Keratinocyte (primary cell): Measurements from ENCODE around the gene CDKN2D. TPM values are rescaled to one million over a fixed set of nuclear protein-coding genes. Genes with fewer than 3 reads are reported as not detected.

ENCODE experiments used
- DNase-seq: peaks from one replicate; pipeline ENCODE4 v3.0.0-alpha.2; 2011; ENCODE audit warnings: low read depth, missing footprints, low spot score
- FAIRE-seq: peaks from 2 replicates; lab custom pipeline; 2011; peaks lifted over from hg19 to GRCh38; lab: Jason Lieb, UNC
- H2AFZ ChIP-seq: 2 replicates; pipeline ENCODE4 v1.6.0; 2012; ENCODE audit warnings: low read length, control low read depth, inconsistent platforms; ENCODE audit not compliant: control insufficient read depth
- H3K27ac ChIP-seq: 2 replicates; pipeline ENCODE4 v1.5.1; 2011; ENCODE audit warnings: low read length; ENCODE audit not compliant: control insufficient read depth, insufficient read depth
- H3K27me3 ChIP-seq: 3 replicates; pipeline ENCODE4 v1.6.0; 2011; ENCODE audit warnings: low read length; ENCODE audit not compliant: control insufficient read depth, insufficient read depth; ENCODE audit errors: extremely low read depth
- H3K36me3 ChIP-seq, 2 experiments: 2 replicates in 1 of 2; 3 replicates in 1 of 2; pipeline ENCODE4 v1.5.1; 2011; ENCODE audit warnings: low read length in 2 of 2, mild to moderate bottlenecking in 1 of 2; ENCODE audit not compliant: control insufficient read depth in 2 of 2, insufficient read depth in 2 of 2; ENCODE audit errors: extremely low read depth in 1 of 2
- H3K4me1 ChIP-seq: 3 replicates; pipeline ENCODE4 v1.5.1; 2011; ENCODE audit warnings: low read length; ENCODE audit not compliant: control insufficient read depth, insufficient read depth; ENCODE audit errors: extremely low read depth
- H3K4me2 ChIP-seq: 3 replicates; pipeline ENCODE4 v1.6.0; 2011; ENCODE audit warnings: low read depth, low read length; ENCODE audit not compliant: control insufficient read depth, insufficient read depth; ENCODE audit errors: extremely low read depth
- H3K4me3 ChIP-seq, 3 experiments: fragments of 200-600 bp in 1 of 3; sonication (generic) in 1 of 3; 2 replicates in 2 of 3; 3 replicates in 1 of 3; pipeline ENCODE4 v1.5.1; 2011 to 2016; ENCODE audit warnings: low read length in 3 of 3, mild to moderate bottlenecking in 3 of 3, control low read depth in 2 of 3, inconsistent platforms in 1 of 3, low read depth in 1 of 3, mixed read lengths in 1 of 3, mixed run types in 1 of 3, moderate library complexity in 1 of 3; ENCODE audit not compliant: control insufficient read depth in 2 of 3, insufficient read depth in 2 of 3; ENCODE audit errors: extremely low read depth in 1 of 3
- H3K79me2 ChIP-seq: 2 replicates; pipeline ENCODE4 v1.6.0; 2012; ENCODE audit warnings: low read length; ENCODE audit not compliant: control insufficient read depth, insufficient read depth
- H3K9ac ChIP-seq: 3 replicates; pipeline ENCODE4 v1.6.0; 2011; ENCODE audit warnings: low read length; ENCODE audit not compliant: control insufficient read depth, insufficient read depth; ENCODE audit errors: extremely low read depth
- H3K9me1 ChIP-seq: 3 replicates; pipeline ENCODE4 v1.6.0; 2011; ENCODE audit warnings: low read length; ENCODE audit not compliant: control insufficient read depth, insufficient read depth; ENCODE audit errors: extremely low read depth
- H3K9me3 ChIP-seq: 2 replicates; pipeline ENCODE4 v1.5.1; 2012; ENCODE audit warnings: low read depth, low read length; ENCODE audit not compliant: control insufficient read depth
- H4K20me1 ChIP-seq: 3 replicates; pipeline ENCODE4 v1.6.0; 2011; ENCODE audit warnings: low read length; ENCODE audit not compliant: control insufficient read depth, insufficient read depth; ENCODE audit errors: extremely low read depth
- CTCF ChIP-seq, 3 experiments: IDR thresholded peaks in 1 of 3; conservative IDR thresholded peaks in 1 of 3; optimal IDR thresholded peaks in 1 of 3; 2 replicates in 2 of 3; 3 replicates in 1 of 3; pipeline versions ENCODE3 to v1.5.1; 2011; ENCODE audit warnings: low read length in 3 of 3, mild to moderate bottlenecking in 3 of 3, moderate library complexity in 2 of 3, control low read depth in 1 of 3, inconsistent platforms in 1 of 3; ENCODE audit not compliant: insufficient read depth in 2 of 3; ENCODE audit errors: extremely low read depth in 1 of 3
- EZH2 ChIP-seq: IDR thresholded peaks from one replicate; pipeline ENCODE4 v1.6.1; 2012; ENCODE audit warnings: inconsistent platforms, mild to moderate bottlenecking, low read length, moderate library complexity
- dilution Hi-C: fragments of 300-500 bp; cut with MboI; formaldehyde crosslinking; loops from one replicate; pipeline ENCODE4 v1.7.0; 2020; ENCODE audit warnings: low sequenced_read_pairs; ENCODE audit not compliant: extremely low pct_ligation_motif_present
- polyA plus RNA-seq, 5 experiments: library from polyadenylated mRNA; depleted of rRNA in 3 of 5; stranded (reverse) in 3 of 5; stranded (forward) in 1 of 5; unstranded in 1 of 5; fragments of >200 nt; gene quantifications; 1 replicate in 1 of 5; 2 replicates in 3 of 5; 3 replicates in 1 of 5; pipeline versions ENCODE4 v1.2.1 to v1.2.3, GENCODE V29; 2011 to 2012; ENCODE audit warnings: missing spikeins in 2 of 5, low read depth in 1 of 5, low replicate concordance in 1 of 5

The CDKN2D gene
- polyA plus RNA-seq, 1 donor (not counting 4 experiments of a cell fraction or from before 2014, with no cell fraction given) = 3.9 TPM

DNA sequence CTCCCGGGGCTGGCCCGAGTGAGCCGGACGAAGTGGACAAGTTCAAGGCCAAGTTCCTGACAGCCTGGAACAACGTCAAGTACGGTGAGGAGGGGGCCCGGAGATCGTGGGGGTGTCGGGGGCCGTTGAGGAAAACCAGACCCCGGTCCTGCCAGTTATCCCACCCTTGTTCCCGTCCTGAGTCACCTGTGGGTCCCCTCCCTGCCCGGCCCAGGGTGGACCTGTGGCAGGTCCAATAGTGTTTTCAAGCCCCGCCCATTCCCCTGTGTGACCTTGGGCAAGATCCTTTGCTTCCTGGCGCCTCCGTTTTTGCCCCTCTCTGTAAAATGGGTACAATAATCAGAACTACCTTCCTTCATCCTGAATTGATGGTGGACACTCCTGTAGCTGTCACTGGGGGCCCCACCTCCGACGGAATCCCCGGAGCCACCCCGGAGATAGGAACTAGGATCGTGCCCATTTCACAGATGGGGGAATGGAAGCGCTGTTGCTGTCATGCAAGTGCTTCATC is 24.5 kb downstream of the CDKN2D start:
- Histone ChIP-seq H3K4me2 (peak overlapping the region; percentile 61), H3K4me1 (peaks cover 9% of the 10 kb centered on the region), H3K79me2 (peaks cover 10% of the 10 kb centered on the region), H3K9me1 (no peaks in the 10 kb centered on the region), H3K27ac (peak overlapping the region; percentile 43), H3K9ac (peak overlapping the region; percentile 82), H3K4me3 (peak overlapping the region; percentile 61 to 86 (median 68)), H2AFZ (peak overlapping the region; percentile 52), H4K20me1 (no peaks in the 10 kb centered on the region), H3K36me3 (peaks cover 9 to 10% of the 10 kb centered on the region in 2 experiments), H3K27me3 (no peaks in the 10 kb centered on the region), H3K9me3 (no peaks in the 10 kb centered on the region)
- no peak for TF ChIP-seq CTCF (optimal IDR thresholded peaks at IDR 0.05 in 1 of 3, IDR thresholded peaks at IDR 0.05 in 1 of 3, conservative IDR thresholded peaks at IDR 0.05 in 1 of 3; ENCODE audit: extremely low read depth in 1 of 3, insufficient read depth in 2 of 3, low read length in 3 of 3)
- no peak for TF ChIP-seq EZH2
- FAIRE-seq = no peak
- no peak for DNase-seq
- dilution Hi-C loops = no loop called here

GRCh38 chr19:10543420-10544241 is 25.1 kb downstream of the CDKN2D start, which contains the start of gene ATG4D:
Gene ATG4D, plus strand, starts transcription at chr19:10543904. Its CDS starts 187 bp downstream, at chr19:10544091.
- FAIRE-seq (no peak), DNase-seq (no peak)
- no peaks in the 10 kb centered on the region for H3K9me3 ChIP-seq
- H2AFZ ChIP-seq = peak within 1 kb of the TSS; percentile 83
- no peaks in the 10 kb centered on the region for H4K20me1 ChIP-seq
- peak within 1 kb of the TSS; percentile 82 for H3K9ac ChIP-seq
- peaks cover 9% of the 10 kb centered on the region for H3K4me1 ChIP-seq
- H3K27ac ChIP-seq = peak within 1 kb of the TSS; percentile 43
- H3K79me2 ChIP-seq = peaks cover 10% of the 10 kb centered on the region
- peaks cover 7 to 9% of the 10 kb centered on the region in 2 experiments for H3K36me3 ChIP-seq
- H3K9me1 ChIP-seq = no peaks in the 10 kb centered on the region
- TF ChIP-seq CTCF (optimal IDR thresholded peaks at IDR 0.05 in 1 of 3, IDR thresholded peaks at IDR 0.05 in 1 of 3, conservative IDR thresholded peaks at IDR 0.05 in 1 of 3; ENCODE audit: extremely low read depth in 1 of 3, insufficient read depth in 2 of 3, low read length in 3 of 3) (no peak), EZH2 (no peak)
- peak within 1 kb of the TSS; percentile 61 for H3K4me2 ChIP-seq
- peak within 1 kb of the TSS; percentile 61 to 86 (median 68) for H3K4me3 ChIP-seq
- no peaks in the 10 kb centered on the region for H3K27me3 ChIP-seq
- dilution Hi-C loops = no loop called here
